GM21619 (cell line): ENCODE data around the gene ALKBH6.
"Not testable (repeated sequence)": the region's sequence is repeated elsewhere in the genome, so short reads cannot be mapped to it uniquely, and the experiment has no call there.

Source experiments
- ATAC-seq: cut with Tn5 transposase; IDR thresholded peaks from one replicate; pipeline ENCODE4 v1.9.1; 2021; ENCODE audit not compliant: unreplicated experiment

The ALKBH6 gene

DNA sequence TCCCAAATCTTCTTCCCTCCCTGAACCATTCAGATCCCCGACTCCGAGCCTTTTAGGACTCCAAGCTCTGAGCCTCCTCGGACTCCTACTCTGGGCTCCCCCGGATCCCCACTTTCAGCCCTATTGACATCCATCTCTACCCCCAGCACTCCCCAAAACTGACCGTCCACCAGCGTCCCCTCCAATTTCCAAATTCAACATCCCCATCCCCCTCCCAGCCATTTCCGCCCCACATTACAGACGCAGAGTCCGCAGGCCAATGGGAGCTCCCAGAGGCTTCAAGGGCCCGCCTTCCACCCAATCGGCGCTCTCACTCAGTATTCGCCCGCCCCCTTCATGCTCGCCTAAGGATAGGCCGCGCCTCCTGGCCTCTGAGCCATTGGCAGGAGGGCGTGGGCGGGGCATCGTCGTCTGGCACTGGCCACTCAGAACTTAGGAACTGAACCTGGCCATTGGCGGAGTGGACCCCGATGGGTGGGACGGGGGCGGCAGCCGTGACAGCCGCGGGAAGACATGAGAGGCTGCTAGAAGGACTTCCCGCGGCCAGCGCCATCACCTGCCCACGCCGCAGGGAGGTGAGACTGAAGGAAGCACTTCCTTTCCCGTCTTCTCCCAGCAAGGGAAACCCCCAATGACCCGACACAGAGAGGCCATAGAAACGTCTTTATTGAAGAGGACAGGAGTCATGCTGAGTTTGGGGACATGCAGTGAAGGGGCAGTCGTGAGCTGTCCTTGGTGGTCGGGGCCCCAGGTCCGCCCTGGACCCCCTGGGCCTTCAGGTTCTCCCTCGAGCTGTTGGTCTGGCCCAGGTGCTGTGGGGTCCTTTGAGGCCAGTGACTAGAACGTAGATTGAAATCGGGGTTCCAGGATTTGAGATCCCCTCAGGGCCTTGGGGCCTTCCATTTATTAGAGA is at the start of gene ALKBH6:
Gene ALKBH6, minus strand, starts transcription at position 202 of the 913 bp plus-strand sequence. CDS start 816 bp downstream, outside the sequence.
- peak; percentile 91 for ATAC-seq

- ATAC-seq, result no peak
Observed at GRCh38 chr19:36061367-36061766, 47.4 kb upstream of the ALKBH6 start.

DNA sequence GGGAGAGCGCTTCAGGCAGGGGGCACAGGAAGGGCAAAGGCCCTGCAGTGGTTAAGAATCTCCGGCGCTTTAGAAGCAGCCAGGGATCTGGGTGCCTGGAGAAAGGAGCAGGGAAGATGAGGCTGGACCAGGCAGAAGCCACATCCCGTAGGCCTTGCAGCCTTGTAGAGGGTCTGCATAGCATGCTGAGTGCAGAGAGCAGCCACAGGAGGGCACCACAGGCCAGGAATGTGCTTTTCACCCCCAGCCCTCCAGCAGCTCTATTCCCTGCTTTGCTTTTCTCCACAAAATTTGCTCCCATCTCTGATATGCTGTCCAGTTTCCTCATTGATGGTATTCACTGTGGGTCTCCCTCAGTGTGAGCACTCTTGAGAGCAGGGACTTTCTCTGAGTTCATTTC is 46.4 kb upstream of the ALKBH6 start:
- no peak for ATAC-seq

DNA sequence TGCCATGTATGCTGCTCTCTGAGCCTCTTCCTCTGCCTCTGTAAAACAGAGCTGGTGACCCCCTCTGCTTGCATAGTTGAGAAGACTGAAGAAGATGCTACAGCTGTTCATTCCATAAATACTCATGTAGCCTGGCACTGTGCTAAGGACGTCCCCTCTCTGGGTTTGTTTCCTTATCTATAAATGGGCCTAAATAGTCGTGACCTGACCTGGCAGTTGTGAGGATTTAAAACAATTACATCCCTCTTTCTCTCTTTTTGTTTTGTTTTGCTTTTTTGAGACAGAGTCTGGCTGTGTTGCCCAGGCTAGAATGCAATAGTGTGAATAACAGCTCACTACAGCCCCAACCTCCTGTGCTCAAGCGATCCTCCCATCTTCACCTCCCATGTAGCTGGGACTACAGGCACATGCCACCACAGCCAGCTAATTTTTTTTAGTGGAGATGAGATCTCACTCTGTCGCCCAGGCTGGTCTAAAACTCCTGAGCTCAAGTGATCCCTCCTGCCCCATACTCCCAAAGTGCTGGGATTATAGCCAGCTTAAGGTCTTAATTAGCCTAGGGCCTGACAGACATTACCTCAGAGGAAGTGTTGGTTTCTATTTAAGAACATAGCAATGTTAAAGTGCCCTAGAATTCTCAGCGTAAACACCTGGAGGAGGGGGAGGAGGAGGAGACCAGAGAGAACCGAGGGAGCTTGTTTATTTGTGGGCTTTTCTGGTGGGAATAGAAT is 45.3 kb upstream of the ALKBH6 start:
- ATAC-seq, result no peak

- ATAC-seq, result no peak
Observed at GRCh38 chr19:36058481-36059179, 44.6 kb upstream of the ALKBH6 start.

DNA sequence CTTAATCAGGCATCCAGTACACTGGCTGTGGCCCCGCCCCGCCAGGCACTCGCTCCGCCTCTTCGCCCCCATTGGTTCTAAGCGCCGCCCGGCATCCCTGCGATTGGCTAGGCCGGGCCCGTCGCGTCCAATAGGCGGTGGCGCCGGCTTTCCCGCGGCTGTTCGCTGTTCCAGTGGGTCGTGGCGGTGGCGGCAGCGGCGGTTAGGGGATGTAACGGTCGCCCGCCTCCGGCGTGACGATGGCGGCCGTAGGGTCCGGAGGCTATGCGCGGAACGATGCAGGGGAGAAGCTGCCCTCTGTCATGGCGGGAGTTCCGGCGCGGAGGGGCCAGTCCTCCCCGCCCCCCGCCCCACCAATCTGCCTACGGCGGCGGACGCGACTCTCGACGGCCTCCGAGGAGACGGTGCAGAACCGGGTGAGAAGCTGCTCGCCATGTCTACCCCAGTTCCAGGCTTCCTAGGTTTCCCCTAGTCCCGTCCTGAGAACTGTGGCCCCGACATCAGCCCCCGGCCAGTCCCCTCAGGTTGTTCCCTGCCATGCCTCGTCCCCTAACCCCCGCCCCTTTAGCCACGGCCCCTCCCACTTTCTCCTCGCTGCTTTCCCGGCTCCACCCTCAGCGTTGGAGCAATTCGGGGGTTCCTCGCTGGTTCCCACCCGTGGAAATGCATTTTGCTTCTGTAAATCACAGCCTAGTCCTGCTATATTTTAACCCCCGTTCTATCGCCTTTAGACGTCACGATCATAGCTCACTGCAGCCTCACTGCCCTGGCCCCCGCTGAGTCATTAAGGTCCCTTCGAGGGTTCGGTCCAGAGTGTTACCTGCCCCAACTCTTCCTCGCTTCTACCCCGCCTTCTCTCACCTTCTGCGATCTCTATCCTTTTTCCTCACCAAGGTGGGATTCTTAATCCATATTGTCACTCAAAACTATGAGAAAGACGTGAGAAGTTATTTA is 41.0 kb upstream of the ALKBH6 start, which contains the start of gene WDR62:
Gene WDR62, plus strand, starts transcription at position 165 of the 954 bp plus-strand sequence. Its CDS starts 75 bp downstream, at position 240.
- ATAC-seq, result peak; percentile 59

- peak; percentile 75 for ATAC-seq
Observed at GRCh38 chr19:36054119-36054732, 40.2 kb upstream of the ALKBH6 start, which contains the start of gene THAP8. TSS of gene THAP8 (minus strand) at chr19:36054285. CDS start at chr19:36054217, 68 bp downstream.

GRCh38 chr19:36051637-36052036 is 37.6 kb upstream of the ALKBH6 start:
- ATAC-seq, result no peak

DNA sequence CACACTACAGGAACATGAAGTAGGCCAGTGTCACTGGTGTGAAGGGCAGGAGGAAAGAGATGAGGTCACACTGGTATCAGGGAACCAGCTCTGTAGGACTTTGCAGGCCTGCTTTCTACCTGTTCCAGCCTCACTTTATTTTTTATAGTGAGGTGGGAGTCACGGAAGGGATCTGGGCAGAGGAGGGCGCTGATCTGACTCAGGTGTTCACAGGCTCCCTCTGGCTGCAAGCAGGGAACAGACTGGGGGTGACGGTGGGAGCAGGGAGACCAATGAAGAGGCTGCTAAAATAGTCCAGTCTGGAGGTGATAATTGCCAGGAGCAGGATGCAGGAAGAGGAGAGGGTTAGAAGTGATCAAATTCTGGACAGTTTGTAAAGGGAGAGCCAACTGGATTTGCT is 37.2 kb upstream of the ALKBH6 start:
- ATAC-seq, result no peak

DNA sequence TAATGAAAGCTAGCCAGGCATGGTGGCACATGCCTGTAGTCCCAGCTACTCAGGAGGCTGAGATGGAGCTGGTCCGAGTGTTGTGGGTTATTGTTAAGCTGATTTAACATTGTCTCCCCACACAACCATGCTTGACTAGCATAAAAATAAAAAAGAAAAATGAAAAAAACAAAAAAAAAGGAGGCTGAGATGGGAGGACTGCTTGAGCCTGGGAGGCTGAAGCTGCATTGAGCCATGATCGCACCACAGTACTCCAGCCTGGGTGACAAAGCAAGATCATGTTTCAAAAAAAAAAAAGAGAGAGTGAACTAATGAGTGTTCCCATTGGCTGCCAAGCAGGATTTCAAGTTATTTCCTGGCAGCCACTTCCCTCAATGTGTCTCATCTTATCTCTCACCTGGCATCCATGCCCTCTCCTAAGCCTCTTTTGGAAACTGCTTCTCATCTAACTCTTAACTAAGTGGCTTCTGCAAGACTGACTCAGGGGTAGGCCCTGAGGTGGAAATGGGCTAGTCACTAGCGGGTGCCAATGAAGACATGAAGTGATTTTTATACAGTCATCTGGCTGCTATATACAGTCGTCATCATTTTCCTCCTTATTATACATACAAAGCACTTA is 35.2 kb upstream of the ALKBH6 start:
- no peak for ATAC-seq

GRCh38 chr19:36047835-36048234 is 33.8 kb upstream of the ALKBH6 start:
- no peak for ATAC-seq

DNA sequence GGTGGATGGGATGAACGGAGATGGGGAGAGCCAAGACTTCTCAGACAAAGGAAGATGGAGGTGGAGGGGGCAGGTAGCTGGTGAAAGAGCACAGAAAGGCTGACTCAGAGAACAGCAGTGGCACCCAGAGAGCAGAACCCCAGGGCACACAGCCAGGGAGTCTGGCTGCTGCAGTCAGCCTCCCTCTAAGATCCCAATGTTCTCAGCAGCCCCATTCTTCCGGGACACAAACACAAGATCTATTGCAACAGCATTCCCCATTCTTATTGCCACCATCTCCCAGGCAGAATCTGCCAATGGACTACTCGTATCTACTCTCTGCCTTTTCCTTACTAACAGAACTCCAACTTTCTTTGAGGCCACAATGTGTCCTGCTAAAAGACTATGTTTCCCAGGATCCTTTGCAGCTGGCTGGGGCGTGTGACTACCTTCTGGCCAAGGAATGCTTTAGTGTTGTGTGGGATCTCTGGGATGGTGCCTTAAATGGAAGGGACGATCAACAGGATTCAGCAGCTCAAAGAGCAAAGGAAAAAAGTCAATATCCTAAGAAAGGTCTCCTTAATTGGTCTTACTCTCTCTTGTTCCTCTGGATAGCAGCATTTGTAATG is 32.5 kb upstream of the ALKBH6 start:
- ATAC-seq, result no peak

GRCh38 chr19:36043952-36044351 is 29.9 kb upstream of the ALKBH6 start:
- ATAC-seq, result no peak

DNA sequence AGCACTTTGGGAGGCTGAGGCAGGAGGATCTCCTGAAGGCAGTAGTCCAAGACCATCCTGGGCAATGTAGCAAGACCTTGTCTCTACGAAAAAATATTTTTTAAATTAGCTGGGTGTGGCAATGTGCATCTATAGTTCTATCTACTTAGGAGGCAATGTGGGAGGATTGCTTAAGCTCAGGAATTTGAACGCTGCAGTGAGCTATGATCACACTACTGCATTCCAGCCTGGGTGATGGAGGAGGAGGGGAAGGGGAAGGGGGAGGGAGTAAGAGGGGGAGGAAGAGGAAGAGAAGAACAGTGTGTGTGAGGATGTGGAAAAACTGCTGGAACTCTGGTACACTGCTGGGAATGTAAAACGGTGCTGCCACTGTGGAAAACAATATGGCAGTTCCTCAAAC is 27.8 kb upstream of the ALKBH6 start:
- no peak for ATAC-seq

DNA sequence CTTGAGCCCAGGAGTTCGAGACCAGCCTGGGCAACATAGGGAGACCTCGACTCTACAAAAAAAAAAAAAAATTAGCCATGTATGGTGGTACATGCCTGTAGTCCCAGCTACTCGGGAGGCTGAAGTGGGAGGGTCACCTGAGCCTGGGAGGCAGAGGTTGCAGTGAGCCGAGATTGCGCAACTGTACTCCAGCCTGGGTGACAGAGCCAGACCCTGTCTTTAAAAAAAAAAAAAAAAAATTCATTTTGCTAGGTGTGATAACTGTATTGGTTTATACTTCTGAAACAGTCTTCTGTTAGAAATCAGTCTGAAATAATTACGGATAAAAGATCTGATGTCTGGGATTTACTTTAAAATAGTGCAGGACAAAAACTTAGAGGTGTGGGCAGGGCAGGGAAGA is 27.1 kb upstream of the ALKBH6 start:
- ATAC-seq, result not testable (repeated sequence)

DNA sequence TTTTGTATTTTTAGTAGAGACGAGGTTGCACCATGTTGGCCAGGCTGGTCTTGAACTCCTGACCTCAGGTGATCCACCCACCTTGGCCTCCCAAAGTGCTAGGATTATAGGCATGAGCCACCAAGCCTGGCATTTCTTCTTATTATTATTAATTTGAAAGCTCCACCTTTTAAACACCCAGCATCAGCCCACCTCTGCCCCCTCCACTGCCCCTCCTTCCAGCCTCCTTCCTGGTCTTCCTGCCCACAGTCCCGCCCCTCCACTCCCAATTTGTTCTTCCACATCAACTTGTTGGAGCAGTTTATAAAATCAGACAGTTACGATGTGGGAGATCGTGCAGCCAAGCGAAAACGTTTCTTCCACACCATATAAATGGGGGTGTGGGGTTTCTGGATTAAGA is 26.5 kb upstream of the ALKBH6 start:
- no peak for ATAC-seq

- no peak for ATAC-seq
Observed at GRCh38 chr19:36032251-36033104, 18.5 kb upstream of the ALKBH6 start, which contains the start of gene CLIP3. TSS of gene CLIP3 (minus strand) at chr19:36032873. CDS start at chr19:36032357, 516 bp downstream.

- no peak for ATAC-seq
Observed at GRCh38 chr19:36031308-36031707, 17.3 kb upstream of the ALKBH6 start.
